Heart left ventricle (tissue), 16 donors: Measurements from ENCODE around the gene TEX13B. TPM values are rescaled to one million over a fixed set of nuclear protein-coding genes. Genes with fewer than 3 reads are reported as not detected.
A peak's percentile ranks its signal among the peaks of the same experiment; 100 is the strongest.

Experiments used
- ATAC-seq, 4 donors: fragments of 200-7000 bp; cut with Tn5 transposase; one replicate each; pipeline ENCODE4 v1.9.1; 2020 to 2022; ENCODE audit warnings: moderate library complexity in 4 of 4, mild to moderate bottlenecking in 3 of 4, moderate number of reproducible peaks in 1 of 4
- DNase-seq, 5 donors: peaks; one replicate each; pipeline ENCODE4 v3.0.0-alpha.2; 2020
- H3K27ac ChIP-seq, 12 donors: fragments of 200-600 bp; sonication (generic) in 4 of 12; one replicate each; pipeline versions ENCODE4 v1.5.0 to v1.8.0; 2016 to 2022; ENCODE audit warnings: mild to moderate bottlenecking in 2 of 12
- H3K27me3 ChIP-seq, 9 donors: fragments of 200-600 bp; sonication (generic) in 2 of 9; one replicate each; pipeline versions ENCODE4 v1.5.1 to v1.8.0; 2016 to 2022; ENCODE audit warnings: mild to moderate bottlenecking in 3 of 9
- H3K36me3 ChIP-seq, 9 donors: fragments of 200-600 bp; sonication (generic) in 2 of 9; one replicate each; pipeline versions ENCODE4 v1.5.0 to v1.8.0; 2018 to 2022; ENCODE audit warnings: mild to moderate bottlenecking in 2 of 9
- H3K4me1 ChIP-seq, 12 donors: fragments of 200-600 bp; sonication (generic) in 4 of 12; one replicate each; pipeline versions ENCODE4 v1.5.0 to v1.8.0; 2016 to 2022; ENCODE audit warnings: mild to moderate bottlenecking in 3 of 12
- H3K4me3 ChIP-seq, 12 donors: fragments of 200-600 bp; sonication (generic) in 4 of 12; one replicate each; pipeline versions ENCODE4 v1.5.0 to v1.8.0; 2017 to 2022; ENCODE audit warnings: mild to moderate bottlenecking in 9 of 12, moderate library complexity in 4 of 12
- H3K9me3 ChIP-seq, 12 donors: fragments of 200-600 bp; sonication (generic) in 4 of 12; one replicate each; pipeline versions ENCODE4 v1.5.0 to v1.8.0; 2016 to 2022; ENCODE audit warnings: mild to moderate bottlenecking in 1 of 12
- CTCF ChIP-seq, 12 donors: fragments of 200-600 bp; sonication (generic) in 4 of 12; IDR thresholded peaks; one replicate each; pipeline versions ENCODE4 v1.5.0 to v1.8.0; 2018 to 2022; ENCODE audit warnings: antibody characterized with exemption in 12 of 12, mild to moderate bottlenecking in 5 of 12
- POLR2A ChIP-seq, 2 donors: fragments of 450-650 bp; IDR thresholded peaks; one replicate each; pipeline ENCODE4 v1.6.1; 2017; ENCODE audit warnings: antibody characterized with exemption in 2 of 2, mild to moderate bottlenecking in 2 of 2, moderate library complexity in 2 of 2
- WGBS, 4 donors: extraction: QIAGEN DNeasy Blood & Tissue Kit in 2 of 4; methylation state at CpG; one replicate each; pipeline versions ENCODE4 v1.1.5 to v1.1.7; 2013 to 2018; 5-methylcytosine and 5-hydroxymethylcytosine counted together
- intact Hi-C, 10 donors: fragments of 100-400 bp; cut with DNase I; formaldehyde crosslinking; loops; one replicate each; pipeline versions ENCODE4 v1.11.1 to v1.14.2; 2022
- polyA plus RNA-seq, 2 donors: library from polyadenylated mRNA; stranded (reverse); fragments of 200-250 nt; gene quantifications; one replicate each; pipeline ENCODE4 v1.2.3, GENCODE V29; 2013
- total RNA-seq, 9 donors: library from RNA; depleted of rRNA in 2 of 9; stranded (reverse); fragments of >200 nt in 2 of 9; fragmentation: NEBNext Ultra II Directional in 3 of 9; extraction: Animal tissue kit (Norgen Biotek cat#: 25700) in 3 of 9; gene quantifications; one replicate each; pipeline versions ENCODE4 v1.1.0 to v1.2.4, GENCODE V29; 2016 to 2023
- donor health status: ischemic (EF 13 %, LVEDD 7.1; RV severe dilation, severe dysfunction).
- donor health status: healthy with polysubstance abuse.
- donor health status: DM: no; HTN: yes; CAD: no.
- donor health status: DM: no; HTN: no; CAD: no.
- donor health status: ischemic (EF 25% LVEDD 6.9; RV normal size, moderate dysfunction).
- donor health status: ischemic (EF 25% LVEDD 5.7; RV mildly dilated, moderate dysfunction).
- donor health status: healthy.
- donor health status: DM: yes; HTN: yes; CAD: no.
- donor health status: ischemic (EF 35%, LVEDD 5.7; RV mildly dilated, moderate dysfunction).
- donor health status: nonischemic (EF 11% LVEDD 7.7; RV severe dilation, severe dysfunction).
- donor health status: DM: yes; HTN: yes; CAD: no.
- donor health status: PGD.
- donor health status: ischemic (EF 29% LVEDD 5.4; RV normal size, mild dysfunction).
- donor health status: nonischemic (EF 23%, LVEDD 6.1; RV moderate dilation, normal function).

The TEX13B gene
- total and polyA plus RNA-seq, 11 donors: not detected

GRCh38 chrX:108019382-108019875 lies 37.3 kb upstream of the TEX13B start:
- 46 to 70% (median 63%) methylated on average over 3 of the region's 3 CpGs for WGBS, 4 donors
- ATAC-seq: peak in 1 of 4 donors; percentile 44

GRCh38 chrX:108018656-108019381 lies 36.6 kb upstream of the TEX13B start:
- no peak for TF ChIP-seq POLR2A (IDR thresholded peaks at IDR 0.05)
- intact Hi-C loops: loop anchor here in 1 of 10 donors (5.0 kb wide), 1 partner anchor 118 kb away; no protein-coding TSS in a partner anchor
- H3K9me3 ChIP-seq: no peaks in the 10 kb centered on the region
- peak in 1 of 4 donors; percentile 50 for ATAC-seq
- H3K27ac ChIP-seq: peak overlapping the region in 1 of 12 donors; percentile 23
- peaks cover 0 to 7% (median 0%) of the 10 kb centered on the region in 9 donors for H3K27me3 ChIP-seq
- no peaks in the 10 kb centered on the region for H3K4me1 ChIP-seq
- WGBS, 4 donors: 72 to 79% (median 77%) methylated on average over 4 of the region's 4 CpGs
- H3K4me3 ChIP-seq: no peak overlapping the region
- DNase-seq: no peak
- H3K36me3 ChIP-seq: no peaks in the 10 kb centered on the region

More at GRCh38 chrX:108019382-108019875, 37.3 kb upstream of the TEX13B start:
- no peaks in the 10 kb centered on the region for H3K4me1 ChIP-seq
- H3K9me3 ChIP-seq: no peaks in the 10 kb centered on the region
- no peak overlapping the region for H3K27ac ChIP-seq
- TF ChIP-seq CTCF (IDR thresholded peaks at IDR 0.05) (no peak), POLR2A (IDR thresholded peaks at IDR 0.05) (no peak)
- peaks cover 0 to 13% (median 0%) of the 10 kb centered on the region in 9 donors for H3K27me3 ChIP-seq
- no peak for DNase-seq
- intact Hi-C loops: loop anchor here in 1 of 10 donors (5.0 kb wide), 1 partner anchor 118 kb away; no protein-coding TSS in a partner anchor
- H3K36me3 ChIP-seq: no peaks in the 10 kb centered on the region
- H3K4me3 ChIP-seq: no peak overlapping the region

- no peak overlapping the region for H3K27ac ChIP-seq
- H3K4me1 ChIP-seq: no peaks in the 10 kb centered on the region
- peaks cover 0 to 48% (median 0%) of the 10 kb centered on the region in 9 donors for H3K27me3 ChIP-seq
- no peaks in the 10 kb centered on the region for H3K9me3 ChIP-seq
- no peaks in the 10 kb centered on the region for H3K36me3 ChIP-seq
- no peak overlapping the region for H3K4me3 ChIP-seq
- TF ChIP-seq CTCF (IDR thresholded peaks at IDR 0.05) (peak in 8 of 12 donors; percentile 14 to 49 (median 34)), POLR2A (IDR thresholded peaks at IDR 0.05) (no peak)
- ATAC-seq: no peak
- intact Hi-C loops: no loop called here
- DNase-seq: no peak
- WGBS, 4 donors: 23 to 29% (median 28%) methylated on average over 10 to 11 of the region's 11 CpGs
Observed at GRCh38 chrX:108001218-108001814, 19.1 kb upstream of the TEX13B start.

GRCh38 chrX:108000751-108001150 lies 18.6 kb upstream of the TEX13B start:
- no peaks in the 10 kb centered on the region for H3K9me3 ChIP-seq
- ATAC-seq (no peak), DNase-seq (no peak)
- no peak overlapping the region for H3K4me3 ChIP-seq
- no peak overlapping the region for H3K27ac ChIP-seq
- WGBS, 4 donors: 62 to 90% (median 71%) methylated on average over 2 of the region's 2 CpGs
- H3K36me3 ChIP-seq: no peaks in the 10 kb centered on the region
- TF ChIP-seq POLR2A (IDR thresholded peaks at IDR 0.05): no peak
- TF ChIP-seq CTCF (IDR thresholded peaks at IDR 0.05): no peak
- intact Hi-C loops: no loop called here
- H3K27me3 ChIP-seq: peaks cover 0 to 46% (median 0%) of the 10 kb centered on the region in 9 donors
- no peaks in the 10 kb centered on the region for H3K4me1 ChIP-seq
